SK-N-SH (cell line): ENCODE measurements around the gene RPGR. TPM values are rescaled to one million over a fixed set of nuclear protein-coding genes. Genes with fewer than 3 reads are reported as not detected.

Experiments
- CTCF ChIA-PET: fragments of 300-600, 350-600 bp; formaldehyde crosslinking; extraction: SDS; loops from one replicate; lab custom pipeline; 2021; lab: Yijun Ruan, JAX
- POLR2A ChIA-PET: fragments of 350-600 bp; sonication (Branson Sonifier 250); formaldehyde crosslinking; extraction: SDS; loops from one replicate; lab custom pipeline; 2020; ENCODE audit warnings: antibody characterized with exemption, inconsistent platforms; lab: Yijun Ruan, JAX
- DNase-seq: peaks from one replicate; pipeline ENCODE4 v3.0.0; 2012
- H2AFZ ChIP-seq: fragments of 200-600 bp; sonication (generic); 2 replicates; pipeline ENCODE4 v1.8.1; 2016; ENCODE audit warnings: antibody characterized with exemption, mild to moderate bottlenecking, low read depth
- H3F3A ChIP-seq: fragments of 200-600 bp; sonication (generic); replicated peaks from 2 replicates; pipeline ENCODE3; 2016; ENCODE audit warnings: antibody characterized with exemption, mild to moderate bottlenecking; ENCODE audit not compliant: insufficient read depth
- H3K27ac ChIP-seq, 2 experiments: fragments of 200-500 bp in 1 of 2; fragments of 200-600 bp in 1 of 2; sonication (Bioruptor generic) in 1 of 2; sonication (generic), shearing (Covaris generic) in 1 of 2; 2 replicates each; pipeline versions ENCODE4 v1.5.1 to v1.6.1; 2014 to 2016; ENCODE audit warnings: low read depth in 2 of 2, inconsistent platforms in 1 of 2, low read length in 1 of 2, mild to moderate bottlenecking in 1 of 2, mixed read lengths in 1 of 2
- H3K27me3 ChIP-seq: fragments of 200-600 bp; sonication (generic), shearing (Covaris generic); 2 replicates; pipeline ENCODE4 v1.6.1; 2016; ENCODE audit warnings: mixed run types; ENCODE audit not compliant: insufficient read depth
- H3K36me3 ChIP-seq, 2 experiments: fragments of 200-500 bp in 1 of 2; fragments of 200-600 bp in 1 of 2; sonication (Bioruptor generic) in 1 of 2; sonication (generic) in 1 of 2; replicated peaks in 1 of 2; 2 replicates each; pipeline versions ENCODE3 to v1.5.1; 2014 to 2016; ENCODE audit warnings: low read length in 1 of 2, mild to moderate bottlenecking in 1 of 2; ENCODE audit not compliant: insufficient read depth in 2 of 2, control insufficient read depth in 1 of 2
- H3K4me1 ChIP-seq, 2 experiments: fragments of 200-500 bp in 1 of 2; fragments of 200-600 bp in 1 of 2; sonication (Bioruptor generic) in 1 of 2; sonication (generic), shearing (Covaris generic) in 1 of 2; 2 replicates each; pipeline versions ENCODE4 v1.5.1 to v1.6.1; 2014 to 2016; ENCODE audit warnings: low read depth in 1 of 2, low read length in 1 of 2, mixed run types in 1 of 2; ENCODE audit not compliant: insufficient read depth in 2 of 2, control insufficient read depth in 1 of 2
- H3K4me2 ChIP-seq: fragments of 200-600 bp; sonication (generic), shearing (Covaris generic); 2 replicates; pipeline ENCODE4 v1.6.1; 2017; ENCODE audit warnings: mixed run types
- H3K4me3 ChIP-seq, 2 experiments: fragments of 200-500 bp in 1 of 2; fragments of 200-600 bp in 1 of 2; sonication (Bioruptor generic) in 1 of 2; sonication (generic), shearing (Covaris generic) in 1 of 2; 2 replicates each; pipeline versions ENCODE4 v1.5.1 to v1.8.1; 2014 to 2016; ENCODE audit warnings: low read depth in 2 of 2, inconsistent platforms in 1 of 2, low read length in 1 of 2, mild to moderate bottlenecking in 1 of 2, mixed read lengths in 1 of 2, moderate library complexity in 1 of 2
- H3K79me2 ChIP-seq: fragments of 200-600 bp; sonication (generic); 2 replicates; pipeline ENCODE4 v1.8.1; 2017; ENCODE audit warnings: mild to moderate bottlenecking; ENCODE audit not compliant: insufficient read depth
- H3K9ac ChIP-seq: fragments of 200-600 bp; sonication (generic); 2 replicates; pipeline ENCODE4 v1.6.1; 2017; ENCODE audit warnings: mixed run types
- H3K9me2 ChIP-seq: fragments of 200-600 bp; sonication (generic); 2 replicates; pipeline ENCODE4 v1.6.1; 2017; ENCODE audit warnings: mixed run types
- H3K9me3 ChIP-seq: fragments of 200-600 bp; sonication (generic); 2 replicates; pipeline ENCODE4 v1.6.1; 2017; ENCODE audit warnings: mixed run types, mild to moderate bottlenecking, moderate library complexity
- H4K20me1 ChIP-seq: fragments of 200-600 bp; sonication (generic); 2 replicates; pipeline ENCODE4 v1.6.1; 2017; ENCODE audit warnings: mild to moderate bottlenecking, mixed run types; ENCODE audit not compliant: insufficient read depth
- CHD2 ChIP-seq: fragments of 150-350 bp; IDR thresholded peaks from 2 replicates; pipeline ENCODE4 v1.6.1; 2018; ENCODE audit warnings: low read length; ENCODE audit not compliant: partially characterized antibody
- CTCF ChIP-seq: fragments of 200-600 bp; sonication (generic); IDR thresholded peaks from 2 replicates; pipeline ENCODE4 v1.6.1; 2017; ENCODE audit warnings: antibody characterized with exemption, mild to moderate bottlenecking, moderate library complexity
- EZH2phosphoT487 ChIP-seq: fragments of 200-600 bp; sonication (generic); IDR thresholded peaks from 2 replicates; pipeline ENCODE4 v1.6.1; 2017; ENCODE audit warnings: low read depth, mixed run types, mild to moderate bottlenecking, antibody characterized with exemption, moderate library complexity, borderline replicate concordance
- FOSL2 ChIP-seq: IDR thresholded peaks from 2 replicates; pipeline ENCODE4 v1.4.0; 2012; ENCODE audit warnings: low read depth, mild to moderate bottlenecking, moderate library complexity, borderline replicate concordance
- FOXJ3 ChIP-seq: sonication (generic); formaldehyde crosslinking; IDR thresholded peaks from 2 replicates; pipeline ENCODE4 v1.5.1; 2020; ENCODE audit warnings: mild to moderate bottlenecking, missing genetic modification reagents
- GATA2 ChIP-seq: sonication (generic); formaldehyde crosslinking; IDR thresholded peaks from 2 replicates; pipeline ENCODE4 v1.5.0; 2020; ENCODE audit warnings: mild to moderate bottlenecking, missing genetic modification reagents
- IRF3 ChIP-seq: fragments of 150-350 bp; IDR thresholded peaks from 2 replicates; pipeline ENCODE4 v1.6.1; 2016; ENCODE audit warnings: mild to moderate bottlenecking, low read depth, low read length
- MAX ChIP-seq: IDR thresholded peaks from 2 replicates; pipeline ENCODE4 v1.4.0; 2012; ENCODE audit warnings: low read depth
- MEF2A ChIP-seq: IDR thresholded peaks from 2 replicates; pipeline ENCODE4 v1.4.0; 2012; ENCODE audit warnings: low read depth, borderline replicate concordance
- MXI1 ChIP-seq: IDR thresholded peaks from 2 replicates; pipeline ENCODE4 v1.6.1; 2012; ENCODE audit warnings: mild to moderate bottlenecking, low read depth, low read length, improper control_type of control experiment
- RAD21 ChIP-seq: IDR thresholded peaks from 2 replicates; pipeline ENCODE4 v1.6.1; 2012; ENCODE audit warnings: mild to moderate bottlenecking, low read length
- RCOR1 ChIP-seq: fragments of 150-350 bp; IDR thresholded peaks from 2 replicates; pipeline ENCODE4 v1.6.1; 2017; ENCODE audit warnings: antibody characterized with exemption, low read length
- REST ChIP-seq: IDR thresholded peaks from 2 replicates; pipeline ENCODE4 v1.6.1; 2012; ENCODE audit warnings: mild to moderate bottlenecking, low read depth, low read length, moderate library complexity
- RXRA ChIP-seq: IDR thresholded peaks from 2 replicates; pipeline ENCODE4 v1.4.0; 2012; ENCODE audit warnings: low read depth, mild to moderate bottlenecking, borderline replicate concordance
- SMC3 ChIP-seq: IDR thresholded peaks from 2 replicates; pipeline ENCODE4 v1.6.1; 2012; ENCODE audit warnings: low read depth, low read length, improper control_type of control experiment
- TEAD4 ChIP-seq: IDR thresholded peaks from 2 replicates; pipeline ENCODE4 v1.4.0; 2012; ENCODE audit warnings: mild to moderate bottlenecking, borderline replicate concordance; ENCODE audit not compliant: insufficient read depth
- USF1 ChIP-seq: IDR thresholded peaks from 2 replicates; pipeline ENCODE4 v1.4.0; 2012; ENCODE audit warnings: low read depth, borderline replicate concordance
- USF2 ChIP-seq: fragments of 150-350 bp; IDR thresholded peaks from 2 replicates; pipeline ENCODE4 v1.6.1; 2017; ENCODE audit warnings: antibody characterized with exemption, low read length, low read depth, borderline replicate concordance
- YY1 ChIP-seq: IDR thresholded peaks from 2 replicates; pipeline ENCODE4 v1.4.0; 2012; ENCODE audit warnings: low read depth, mild to moderate bottlenecking
- ZBTB33 ChIP-seq: IDR thresholded peaks from 2 replicates; pipeline ENCODE4 v1.4.0; 2012; ENCODE audit warnings: low read depth, borderline replicate concordance
- WGBS: methylation state at CpG from one replicate; pipeline ENCODE4 v1.1.6; 2017; ENCODE audit warnings: low lambda C conversion rate; 5-methylcytosine and 5-hydroxymethylcytosine counted together
- polyA plus RNA-seq, 3 experiments: library from polyadenylated mRNA; depleted of rRNA; stranded (reverse); fragments of >200 nt; gene quantifications; 2 replicates each; pipeline ENCODE4 v1.2.3, GENCODE V29; 2012

Gene RPGR
- polyA plus RNA-seq, 1 of the 3 experiments (the other 2 are of a cell fraction), result 1.2 TPM

GRCh38 chrX:38293741-38294140 is 33.6 kb downstream of the RPGR start:
- H3K4me2 ChIP-seq, result no peak overlapping the region
- no peaks in the 10 kb centered on the region for H4K20me1 ChIP-seq
- H3K4me3 ChIP-seq, result no peak overlapping the region
- no peaks in the 10 kb centered on the region for H3K9me2 ChIP-seq
- no peaks in the 10 kb centered on the region for H3K79me2 ChIP-seq
- no peak overlapping the region for H3K27ac ChIP-seq
- no peaks in the 10 kb centered on the region for H3K4me1 ChIP-seq
- H2AFZ ChIP-seq, result no peak overlapping the region
- ChIA-PET POLR2A (no interaction called here), CTCF (interaction anchor here (1.5 kb wide), 1 partner anchor 10 kb away, joined by 3 read pairs; no protein-coding TSS in a partner anchor)
- no peak for DNase-seq
- no peaks in the 10 kb centered on the region for H3K36me3 ChIP-seq
- no peaks in the 10 kb centered on the region for H3F3A ChIP-seq
- TF ChIP-seq FOSL2, result no peak
- no peak for TF ChIP-seq RCOR1
- no peak for TF ChIP-seq GATA2
- no peak for TF ChIP-seq FOXJ3 (CRISPR knock-in tag)
- TF ChIP-seq YY1, result no peak
- no peak for TF ChIP-seq MEF2A
- no peak for TF ChIP-seq IRF3
- TF ChIP-seq EZH2phosphoT487, result no peak
- no peak for TF ChIP-seq RAD21
- no peak for TF ChIP-seq SMC3
- no peak for TF ChIP-seq USF2
- TF ChIP-seq CHD2, result no peak
- TF ChIP-seq RXRA, result no peak
- no peak for TF ChIP-seq MXI1
- TF ChIP-seq MAX, result no peak
- no peak for TF ChIP-seq ZBTB33
- TF ChIP-seq USF1, result no peak
- TF ChIP-seq TEAD4, result no peak
- TF ChIP-seq CTCF, result no peak
- no peak for TF ChIP-seq REST
- H3K9me3 ChIP-seq, result no peaks in the 10 kb centered on the region
- H3K9ac ChIP-seq, result no peak overlapping the region
- no peaks in the 10 kb centered on the region for H3K27me3 ChIP-seq
- 31% methylated on average over 2 of the region's 2 CpGs for WGBS
